Gastrocnemius medialis (tissue), 4 donors: ENCODE measurements around the gene APOD.
"Not testable (repeated sequence)": the region's sequence is repeated elsewhere in the genome, so short reads cannot be mapped to it uniquely, and the experiment has no call there.

Experiments
- CTCF ChIP-seq, 5 experiments: fragments of 450-650 bp in 3 of 5; fragments of 200-600 bp in 2 of 5; sonication (generic) in 2 of 5; IDR thresholded peaks in 4 of 5; conservative IDR thresholded peaks in 1 of 5; 1 replicate in 4 of 5; 2 replicates in 1 of 5; pipeline ENCODE4 v1.5.1; 2016 to 2019; ENCODE audit warnings: antibody characterized with exemption in 5 of 5, mild to moderate bottlenecking in 3 of 5, moderate library complexity in 3 of 5
- POLR2A ChIP-seq, 2 donors: fragments of 450-650 bp; IDR thresholded peaks; one replicate each; pipeline ENCODE4 v1.6.1; 2017; ENCODE audit warnings: antibody characterized with exemption in 2 of 2, mild to moderate bottlenecking in 2 of 2, moderate library complexity in 2 of 2

- TF ChIP-seq POLR2A (IDR thresholded peaks at IDR 0.05); CTCF (IDR thresholded peaks at IDR 0.05 in 4 of 5, conservative IDR thresholded peaks at IDR 0.05 in 1 of 5): not testable (repeated sequence)
These were observed 44.0 kb upstream of the APOD start for GRCh38 chr3:195627515-195628385.
